ENCODE measurements around the gene NAT16.

- no peak for TF ChIP-seq EZH2 (IDR thresholded peaks at IDR 0.05; ENCODE audit: borderline replicate concordance, insufficient read depth, low read depth, low read length, poor library complexity, severe bottlenecking)
- TF ChIP-seq CTCF (IDR thresholded peaks at IDR 0.05): no peak
Observed at GRCh38 chr7:101202603-101202918, 22.5 kb upstream of the NAT16 start.

Measured in B cell (primary cell).